HepG2 (cell line): ENCODE results near the gene NPW. TPM values are rescaled to one million over a fixed set of nuclear protein-coding genes. Genes with fewer than 3 reads are reported as not detected.

Experiments
- ASH2L ChIP-seq: fragments of 300-600, 200-600 bp; sonication (generic); IDR thresholded peaks from 2 replicates; pipeline ENCODE4 v1.7.0; 2017; ENCODE audit warnings: low read depth, mild to moderate bottlenecking, moderate library complexity, mixed read lengths, low read length; ENCODE audit not compliant: insufficient read length
- EED ChIP-seq: sonication (generic); formaldehyde crosslinking; IDR thresholded peaks from 2 replicates; pipeline ENCODE4 v1.5.0; 2020; ENCODE audit warnings: mild to moderate bottlenecking, missing genetic modification reagents
- ELF3 ChIP-seq: IDR thresholded peaks from 2 replicates; pipeline ENCODE4 v1.6.1; 2016; ENCODE audit warnings: missing genetic modification reagents, missing compliant biosample characterization
- ETV5 ChIP-seq: IDR thresholded peaks from 2 replicates; pipeline ENCODE4 v1.6.1; 2018; ENCODE audit warnings: missing biosample characterization, missing genetic modification reagents, inconsistent platforms, borderline replicate concordance
- HMGXB4 ChIP-seq, 2 experiments: sonication (generic) in 1 of 2; formaldehyde crosslinking in 1 of 2; IDR thresholded peaks; 2 replicates each; pipeline versions ENCODE4 v1.4.0 to v1.6.1; 2018 to 2020; ENCODE audit warnings: missing genetic modification reagents in 2 of 2, borderline replicate concordance in 1 of 2, low read depth in 1 of 2, mild to moderate bottlenecking in 1 of 2, missing biosample characterization in 1 of 2
- HNF4G ChIP-seq, 2 experiments: sonication (generic) in 1 of 2; formaldehyde crosslinking in 1 of 2; IDR thresholded peaks; 2 replicates each; pipeline versions ENCODE4 v1.4.0 to v1.6.1; 2011 to 2020; ENCODE audit warnings: borderline replicate concordance in 2 of 2, low read depth in 2 of 2, mild to moderate bottlenecking in 2 of 2, low read length in 1 of 2, missing genetic modification reagents in 1 of 2, moderate library complexity in 1 of 2
- KDM6A ChIP-seq: IDR thresholded peaks from 2 replicates; pipeline ENCODE4 v1.6.1; 2016; ENCODE audit warnings: low read depth
- MIER2 ChIP-seq: IDR thresholded peaks from 2 replicates; pipeline ENCODE4 v1.6.1; 2016; ENCODE audit warnings: missing biosample characterization, missing genetic modification reagents
- MTERF4 ChIP-seq: sonication (generic); formaldehyde crosslinking; IDR thresholded peaks from 2 replicates; pipeline ENCODE4 v1.8.0; 2023; ENCODE audit warnings: mild to moderate bottlenecking, missing genetic modification reagents
- PHB2 ChIP-seq: fragments of 450-650 bp; IDR thresholded peaks from 2 replicates; pipeline ENCODE4 v1.6.1; 2018; ENCODE audit not compliant: partially characterized antibody
- THAP7 ChIP-seq: sonication (generic); formaldehyde crosslinking; IDR thresholded peaks from 2 replicates; pipeline ENCODE4 v1.8.1; 2023; ENCODE audit warnings: mild to moderate bottlenecking, missing genetic modification reagents
- ZIK1 ChIP-seq: sonication (generic); formaldehyde crosslinking; IDR thresholded peaks from 2 replicates; pipeline ENCODE4 v1.5.0; 2020; ENCODE audit warnings: mild to moderate bottlenecking, low read depth, missing genetic modification reagents, borderline replicate concordance
- ZNF431 ChIP-seq: sonication (generic); formaldehyde crosslinking; IDR thresholded peaks from 2 replicates; pipeline ENCODE4 v1.9.0; 2022; ENCODE audit warnings: missing genetic modification reagents, low read depth, mild to moderate bottlenecking, borderline replicate concordance
- ZNF652 ChIP-seq: IDR thresholded peaks from 2 replicates; pipeline ENCODE4 v1.6.1; 2016; ENCODE audit warnings: low read depth, borderline replicate concordance
- ZNF781 ChIP-seq: sonication (generic); formaldehyde crosslinking; IDR thresholded peaks from 2 replicates; pipeline ENCODE4 v1.5.1; 2020; ENCODE audit warnings: borderline replicate concordance, mild to moderate bottlenecking, missing genetic modification reagents; ENCODE audit errors: not compliant biosample characterization
- ZNF788 ChIP-seq: sonication (generic); formaldehyde crosslinking; IDR thresholded peaks from 2 replicates; pipeline ENCODE4 v1.5.0; 2020; ENCODE audit warnings: mild to moderate bottlenecking, missing genetic modification reagents, borderline replicate concordance
- ZNF83 ChIP-seq: sonication (generic); formaldehyde crosslinking; IDR thresholded peaks from 2 replicates; pipeline ENCODE4 v1.4.0; 2020; ENCODE audit warnings: missing genetic modification reagents, mild to moderate bottlenecking, borderline replicate concordance
- ZSCAN22 ChIP-seq: sonication (generic); formaldehyde crosslinking; IDR thresholded peaks from 2 replicates; pipeline ENCODE4 v1.4.0; 2020; ENCODE audit warnings: mild to moderate bottlenecking, missing genetic modification reagents
- polyA plus RNA-seq, 8 experiments: library from polyadenylated mRNA; depleted of rRNA in 3 of 8; stranded (reverse) in 7 of 8; unstranded in 1 of 8; fragments of >200 nt; fragmentation: Illumina TruSeq in 4 of 8; extraction: Trizol in 4 of 8; gene quantifications; 2 replicates each; pipeline versions ENCODE4 v1.2.1 to v1.2.3, GENCODE V29; 2011 to 2016; ENCODE audit warnings: low read depth in 4 of 8, missing spikeins in 1 of 8, mixed read lengths in 1 of 8; ENCODE audit not compliant: insufficient read depth in 1 of 8
- total RNA-seq, 5 experiments: library from RNA; depleted of rRNA; stranded (reverse); fragments of >200 nt; fragmentation: Illumina TruSeq; extraction: Trizol; gene quantifications; 2 replicates each; pipeline ENCODE4 v1.2.3, GENCODE V29; 2016; ENCODE audit warnings: low read depth in 1 of 5
- TF ChIP-seq, protein P1 (sequence below): sonication (generic); formaldehyde crosslinking; IDR thresholded peaks from 2 replicates; pipeline ENCODE4; 2020; ENCODE audit warnings: missing genetic modification reagents, mild to moderate bottlenecking, borderline replicate concordance

Gene NPW
- total and polyA plus RNA-seq, 2 of the 13 experiments (the other 11 are each of a cell fraction or from before 2014, with no cell fraction given) = 0.24 to 0.97 TPM

DNA sequence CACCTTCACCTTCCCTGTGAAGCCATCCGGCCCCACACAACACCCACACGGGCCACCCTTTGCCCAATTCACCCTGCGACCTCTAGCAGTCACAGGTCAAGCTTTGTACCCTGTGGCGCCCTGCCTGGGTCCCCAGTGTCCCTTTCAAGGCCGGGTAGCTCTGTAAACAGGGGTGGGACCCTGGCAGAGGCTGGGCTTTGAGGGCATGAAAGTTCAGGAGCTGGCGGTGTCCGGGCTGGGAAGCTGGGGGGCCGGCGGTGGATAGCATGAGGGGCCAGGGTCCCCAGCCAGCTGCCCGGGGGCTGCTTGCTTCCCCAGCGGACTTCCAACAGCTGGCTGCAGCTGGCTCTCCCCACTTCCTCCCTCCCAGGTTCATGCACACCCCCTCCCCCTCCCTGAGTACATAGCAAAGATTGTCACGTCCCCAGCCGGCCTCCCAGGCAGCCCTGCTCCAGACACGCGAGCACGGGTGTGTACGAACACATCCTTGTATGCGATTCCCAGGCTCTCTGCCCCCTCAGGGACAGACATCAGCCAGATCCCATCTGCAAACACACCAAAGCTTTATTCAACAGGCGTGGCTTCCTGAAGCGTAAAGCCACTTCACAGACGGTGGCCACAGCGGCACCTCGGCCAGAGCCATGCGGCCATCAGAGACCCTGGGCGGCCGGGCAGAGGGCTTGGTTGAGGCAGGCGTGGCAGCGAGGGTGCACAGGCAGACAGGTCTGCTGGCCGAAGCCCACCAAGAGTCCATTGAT, 19.9 kb downstream of the NPW start (continued):
- TF ChIP-seq HNF4G (IDR thresholded peaks at IDR 0.05; ENCODE audit: borderline replicate concordance, low read depth, low read length) (peak; percentile 56; the same call in 1 of the 2 replicates), HNF4G (CRISPR knock-in tag; IDR thresholded peaks at IDR 0.05; ENCODE audit: borderline replicate concordance, low read depth) (no peak; the same call in 1 of the 2 replicates), ZNF652 (CRISPR knock-in tag) (peak; percentile 47; the same call in 1 of the 2 replicates), MIER2 (CRISPR knock-in tag) (0 out of 2 replicates have a peak, but pooled peaks have one; percentile 23), HMGXB4 (CRISPR knock-in tag; IDR thresholded peaks at IDR 0.05; ENCODE audit: borderline replicate concordance in 1 of 2, low read depth in 1 of 2) (peak; percentile 70 to 73), ZSCAN22 (CRISPR knock-in tag) (no peak), ASH2L (peak; percentile 62), ZNF788 (CRISPR knock-in tag) (peak; percentile 81; the same call in 1 of the 2 replicates), KDM6A (peak; percentile 27; the same call in 1 of the 2 replicates), ZNF781 (peak; percentile 35), ETV5 (CRISPR knock-in tag) (peak; percentile 80; the same call in 1 of the 2 replicates), ZIK1 (CRISPR knock-in tag) (peak; percentile 26; the same call in 1 of the 2 replicates), ZNF431 (CRISPR knock-in tag) (peak; percentile 65; the same call in 1 of the 2 replicates), EED (CRISPR knock-in tag) (0 out of 2 replicates have a peak, but pooled peaks have one; percentile 18), PHB2 (no peak), ELF3 (peak; percentile 73; the same call in 1 of the 2 replicates), MTERF4 (CRISPR knock-in tag) (peak; percentile 77), THAP7 (CRISPR knock-in tag) (0 out of 2 replicates have a peak, but pooled peaks have one; percentile 35), ZNF83 (CRISPR knock-in tag) (peak; percentile 46; the same call in 1 of the 2 replicates)
- TF ChIP-seq, protein P1, sequence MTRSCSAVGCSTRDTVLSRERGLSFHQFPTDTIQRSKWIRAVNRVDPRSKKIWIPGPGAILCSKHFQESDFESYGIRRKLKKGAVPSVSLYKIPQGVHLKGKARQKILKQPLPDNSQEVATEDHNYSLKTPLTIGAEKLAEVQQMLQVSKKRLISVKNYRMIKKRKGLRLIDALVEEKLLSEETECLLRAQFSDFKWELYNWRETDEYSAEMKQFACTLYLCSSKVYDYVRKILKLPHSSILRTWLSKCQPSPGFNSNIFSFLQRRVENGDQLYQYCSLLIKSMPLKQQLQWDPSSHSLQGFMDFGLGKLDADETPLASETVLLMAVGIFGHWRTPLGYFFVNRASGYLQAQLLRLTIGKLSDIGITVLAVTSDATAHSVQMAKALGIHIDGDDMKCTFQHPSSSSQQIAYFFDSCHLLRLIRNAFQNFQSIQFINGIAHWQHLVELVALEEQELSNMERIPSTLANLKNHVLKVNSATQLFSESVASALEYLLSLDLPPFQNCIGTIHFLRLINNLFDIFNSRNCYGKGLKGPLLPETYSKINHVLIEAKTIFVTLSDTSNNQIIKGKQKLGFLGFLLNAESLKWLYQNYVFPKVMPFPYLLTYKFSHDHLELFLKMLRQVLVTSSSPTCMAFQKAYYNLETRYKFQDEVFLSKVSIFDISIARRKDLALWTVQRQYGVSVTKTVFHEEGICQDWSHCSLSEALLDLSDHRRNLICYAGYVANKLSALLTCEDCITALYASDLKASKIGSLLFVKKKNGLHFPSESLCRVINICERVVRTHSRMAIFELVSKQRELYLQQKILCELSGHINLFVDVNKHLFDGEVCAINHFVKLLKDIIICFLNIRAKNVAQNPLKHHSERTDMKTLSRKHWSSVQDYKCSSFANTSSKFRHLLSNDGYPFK (CRISPR knock-in tag) = peak; percentile 64; the same call in 1 of the 2 replicates
